Measurements from ENCODE around the gene BPIFB3.

Gene BPIFB3

GRCh38 chr20:33009214-33010132 lies 44.2 kb upstream of the BPIFB3 start:
- Histone ChIP-seq H3K4me1 (ENCODE audit: control insufficient read depth, insufficient read depth, low read length) (peaks cover 8% of the 10 kb centered on the region), H3K4me3 (ENCODE audit: insufficient read depth, low read depth, low read length) (no peak overlapping the region), H3K36me3 (ENCODE audit: control insufficient read depth, insufficient read depth, low read length) (no peaks in the 10 kb centered on the region), H3K27ac (ENCODE audit: insufficient read depth, low read depth, low read length, poor library complexity, severe bottlenecking) (no peak overlapping the region), H3K27me3 (ENCODE audit: control insufficient read depth, insufficient read depth, low read length, poor library complexity, severe bottlenecking) (no peaks in the 10 kb centered on the region), H3K9me3 (ENCODE audit: control insufficient read depth, low read length) (no peaks in the 10 kb centered on the region)
- 82 to 83% methylated on average over 19 of the region's 19 CpGs for WGBS, 2 experiments

GRCh38 chr20:33010133-33010504 lies 43.6 kb upstream of the BPIFB3 start:
- H3K36me3 ChIP-seq (ENCODE audit: control insufficient read depth, insufficient read depth, low read length): no peaks in the 10 kb centered on the region
- no peaks in the 10 kb centered on the region for H3K9me3 ChIP-seq (ENCODE audit: control insufficient read depth, low read length)
- no peaks in the 10 kb centered on the region for H3K27me3 ChIP-seq (ENCODE audit: control insufficient read depth, insufficient read depth, low read length, poor library complexity, severe bottlenecking)
- 90 to 94% methylated on average over 5 of the region's 5 CpGs for WGBS, 2 experiments
- H3K4me3 ChIP-seq (ENCODE audit: insufficient read depth, low read depth, low read length): no peak overlapping the region
- peaks cover 8% of the 10 kb centered on the region for H3K4me1 ChIP-seq (ENCODE audit: control insufficient read depth, insufficient read depth, low read length)
- no peak overlapping the region for H3K27ac ChIP-seq (ENCODE audit: insufficient read depth, low read depth, low read length, poor library complexity, severe bottlenecking)

- Histone ChIP-seq H3K4me1 (ENCODE audit: control insufficient read depth, insufficient read depth, low read length) (peaks cover 8% of the 10 kb centered on the region), H3K36me3 (ENCODE audit: control insufficient read depth, insufficient read depth, low read length) (no peaks in the 10 kb centered on the region), H3K27ac (ENCODE audit: insufficient read depth, low read depth, low read length, poor library complexity, severe bottlenecking) (no peak overlapping the region), H3K4me3 (ENCODE audit: insufficient read depth, low read depth, low read length) (no peak overlapping the region), H3K9me3 (ENCODE audit: control insufficient read depth, low read length) (no peaks in the 10 kb centered on the region), H3K27me3 (ENCODE audit: control insufficient read depth, insufficient read depth, low read length, poor library complexity, severe bottlenecking) (no peaks in the 10 kb centered on the region)
- WGBS, 2 experiments: 91 to 95% methylated on average over 8 of the region's 8 CpGs
These were observed 42.8 kb upstream of the BPIFB3 start for GRCh38 chr20:33010674-33011449.

- Histone ChIP-seq H3K36me3 (ENCODE audit: control insufficient read depth, insufficient read depth, low read length) (no peaks in the 10 kb centered on the region), H3K9me3 (ENCODE audit: control insufficient read depth, low read length) (no peaks in the 10 kb centered on the region), H3K27ac (ENCODE audit: insufficient read depth, low read depth, low read length, poor library complexity, severe bottlenecking) (no peak overlapping the region), H3K4me1 (ENCODE audit: control insufficient read depth, insufficient read depth, low read length) (peaks cover 8% of the 10 kb centered on the region), H3K4me3 (ENCODE audit: insufficient read depth, low read depth, low read length) (no peak overlapping the region), H3K27me3 (ENCODE audit: control insufficient read depth, insufficient read depth, low read length, poor library complexity, severe bottlenecking) (no peaks in the 10 kb centered on the region)
- 89 to 92% methylated on average over 15 of the region's 15 CpGs for WGBS, 2 experiments
These were observed 41.1 kb upstream of the BPIFB3 start for GRCh38 chr20:33012327-33013189.

- Histone ChIP-seq H3K4me1 (ENCODE audit: control insufficient read depth, insufficient read depth, low read length) (peaks cover 8% of the 10 kb centered on the region), H3K27me3 (ENCODE audit: control insufficient read depth, insufficient read depth, low read length, poor library complexity, severe bottlenecking) (no peaks in the 10 kb centered on the region), H3K9me3 (ENCODE audit: control insufficient read depth, low read length) (no peaks in the 10 kb centered on the region), H3K4me3 (ENCODE audit: insufficient read depth, low read depth, low read length) (no peak overlapping the region), H3K27ac (ENCODE audit: insufficient read depth, low read depth, low read length, poor library complexity, severe bottlenecking) (no peak overlapping the region), H3K36me3 (ENCODE audit: control insufficient read depth, insufficient read depth, low read length) (no peaks in the 10 kb centered on the region)
- 83 to 89% methylated on average over 11 to 12 of the region's 12 CpGs for WGBS, 2 experiments
These were observed 39.9 kb upstream of the BPIFB3 start for GRCh38 chr20:33013701-33014326.

GRCh38 chr20:33014336-33015113 lies 39.2 kb upstream of the BPIFB3 start:
- H3K27me3 ChIP-seq (ENCODE audit: control insufficient read depth, insufficient read depth, low read length, poor library complexity, severe bottlenecking): no peaks in the 10 kb centered on the region

GRCh38 chr20:33015114-33015484 lies 38.6 kb upstream of the BPIFB3 start:
- Histone ChIP-seq H3K4me1 (ENCODE audit: control insufficient read depth, insufficient read depth, low read length) (peaks cover 3% of the 10 kb centered on the region), H3K36me3 (ENCODE audit: control insufficient read depth, insufficient read depth, low read length) (no peaks in the 10 kb centered on the region), H3K27me3 (ENCODE audit: control insufficient read depth, insufficient read depth, low read length, poor library complexity, severe bottlenecking) (no peaks in the 10 kb centered on the region), H3K4me3 (ENCODE audit: insufficient read depth, low read depth, low read length) (no peak overlapping the region), H3K9me3 (ENCODE audit: control insufficient read depth, low read length) (no peaks in the 10 kb centered on the region), H3K27ac (ENCODE audit: insufficient read depth, low read depth, low read length, poor library complexity, severe bottlenecking) (no peak overlapping the region)
- 90 to 93% methylated on average over 10 of the region's 10 CpGs for WGBS, 2 experiments

More at GRCh38 chr20:33014336-33015113, 39.2 kb upstream of the BPIFB3 start:
- Histone ChIP-seq H3K27ac (ENCODE audit: insufficient read depth, low read depth, low read length, poor library complexity, severe bottlenecking) (no peak overlapping the region), H3K36me3 (ENCODE audit: control insufficient read depth, insufficient read depth, low read length) (no peaks in the 10 kb centered on the region), H3K4me1 (ENCODE audit: control insufficient read depth, insufficient read depth, low read length) (peaks cover 8% of the 10 kb centered on the region), H3K4me3 (ENCODE audit: insufficient read depth, low read depth, low read length) (no peak overlapping the region), H3K9me3 (ENCODE audit: control insufficient read depth, low read length) (no peaks in the 10 kb centered on the region)
- WGBS, 2 experiments: 60 to 71% methylated on average over 16 of the region's 16 CpGs

- no peaks in the 10 kb centered on the region for H3K9me3 ChIP-seq (ENCODE audit: control insufficient read depth, low read length)
- H3K27me3 ChIP-seq (ENCODE audit: control insufficient read depth, insufficient read depth, low read length, poor library complexity, severe bottlenecking): no peaks in the 10 kb centered on the region
- no peak overlapping the region for H3K27ac ChIP-seq (ENCODE audit: insufficient read depth, low read depth, low read length, poor library complexity, severe bottlenecking)
- peaks cover 3% of the 10 kb centered on the region for H3K4me1 ChIP-seq (ENCODE audit: control insufficient read depth, insufficient read depth, low read length)
- no peaks in the 10 kb centered on the region for H3K36me3 ChIP-seq (ENCODE audit: control insufficient read depth, insufficient read depth, low read length)
- WGBS, 2 experiments: 89 to 90% methylated on average over 15 of the region's 15 CpGs
- no peak overlapping the region for H3K4me3 ChIP-seq (ENCODE audit: insufficient read depth, low read depth, low read length)
These were observed 37.8 kb upstream of the BPIFB3 start for GRCh38 chr20:33015700-33016580.

Data from ectodermal cell (in vitro differentiated cells).